NCI-H1436 treated with DMSO at 0.1 percent for 48 hours (cell line): ENCODE measurements around the gene TAF1B.

Source experiments
- DNase-seq: peaks from one replicate; lab custom pipeline; 2025; lab: John Stamatoyannopoulos, UW

TAF1B gene

GRCh38 chr2:9808334-9809063 lies 34.8 kb upstream of the TAF1B start:
- DNase-seq: no peak

DNA sequence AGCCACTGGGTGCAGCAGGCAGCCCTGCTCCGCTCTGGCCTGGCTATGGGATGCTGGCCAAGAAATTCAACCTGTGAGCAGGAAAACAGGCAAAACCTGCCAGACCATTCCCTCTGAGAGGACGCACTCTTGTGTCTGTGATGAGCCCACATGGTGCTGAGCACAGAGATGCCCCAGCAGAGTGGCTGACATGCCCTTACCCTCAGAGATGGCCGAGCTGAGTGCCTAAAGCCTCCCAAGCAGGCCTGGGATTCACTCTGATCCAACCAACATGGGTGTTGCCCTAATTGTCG lies 34.3 kb upstream of the TAF1B start:
- no peak for DNase-seq

DNA sequence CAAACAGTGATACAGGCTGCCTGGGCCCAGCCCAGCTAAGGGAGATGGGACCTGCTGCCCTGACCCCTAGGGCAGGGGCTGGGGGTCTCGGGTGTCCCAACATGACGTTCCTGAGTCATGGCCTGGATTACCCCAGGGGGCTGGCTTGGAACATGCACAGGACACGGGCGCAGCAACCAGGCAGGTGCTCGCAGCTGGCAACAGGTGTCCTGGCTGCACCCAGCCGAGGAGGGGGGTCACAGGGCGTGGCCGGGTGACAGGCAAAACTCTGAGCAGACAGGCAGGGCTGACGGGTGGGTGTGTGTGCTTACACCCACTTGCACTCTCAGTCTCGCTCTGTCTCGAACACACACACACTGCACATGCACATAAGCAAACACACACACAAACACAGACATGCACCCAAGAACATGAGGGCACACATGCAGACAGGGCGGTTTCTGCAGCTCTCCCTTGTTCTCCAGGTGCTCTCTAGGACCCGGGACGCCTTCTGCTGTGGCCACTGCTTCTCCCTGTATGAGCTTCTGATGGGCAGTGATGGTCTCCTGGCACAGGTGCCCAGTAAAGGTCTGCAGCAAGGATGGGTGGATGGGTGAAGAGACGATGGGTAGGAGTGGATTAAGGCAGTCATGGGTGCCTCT lies 33.7 kb upstream of the TAF1B start:
- DNase-seq: no peak

DNA sequence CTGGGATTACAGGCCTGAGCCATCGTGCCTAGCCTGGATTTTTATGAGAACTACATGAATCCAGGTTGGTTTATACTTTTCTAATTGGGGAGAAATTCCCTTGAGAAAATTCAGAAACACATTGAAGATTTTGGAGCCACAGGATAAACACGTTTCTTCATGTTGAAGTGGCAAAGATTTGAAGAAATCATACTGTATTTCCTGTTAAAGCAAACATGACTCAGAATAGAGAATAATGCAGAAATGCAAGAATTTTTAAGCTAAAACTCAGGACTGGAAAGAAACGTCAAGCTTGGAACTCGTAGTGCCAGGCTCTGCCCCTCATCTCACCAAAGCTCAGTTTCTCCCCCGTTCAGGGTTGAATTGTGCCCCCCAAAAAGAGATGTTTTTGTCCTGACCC lies 32.1 kb upstream of the TAF1B start:
- DNase-seq: no peak

GRCh38 chr2:9811679-9812511 lies 31.4 kb upstream of the TAF1B start:
- no peak for DNase-seq

- DNase-seq: no peak
These were observed 30.3 kb upstream of the TAF1B start for GRCh38 chr2:9812945-9813311.

DNA sequence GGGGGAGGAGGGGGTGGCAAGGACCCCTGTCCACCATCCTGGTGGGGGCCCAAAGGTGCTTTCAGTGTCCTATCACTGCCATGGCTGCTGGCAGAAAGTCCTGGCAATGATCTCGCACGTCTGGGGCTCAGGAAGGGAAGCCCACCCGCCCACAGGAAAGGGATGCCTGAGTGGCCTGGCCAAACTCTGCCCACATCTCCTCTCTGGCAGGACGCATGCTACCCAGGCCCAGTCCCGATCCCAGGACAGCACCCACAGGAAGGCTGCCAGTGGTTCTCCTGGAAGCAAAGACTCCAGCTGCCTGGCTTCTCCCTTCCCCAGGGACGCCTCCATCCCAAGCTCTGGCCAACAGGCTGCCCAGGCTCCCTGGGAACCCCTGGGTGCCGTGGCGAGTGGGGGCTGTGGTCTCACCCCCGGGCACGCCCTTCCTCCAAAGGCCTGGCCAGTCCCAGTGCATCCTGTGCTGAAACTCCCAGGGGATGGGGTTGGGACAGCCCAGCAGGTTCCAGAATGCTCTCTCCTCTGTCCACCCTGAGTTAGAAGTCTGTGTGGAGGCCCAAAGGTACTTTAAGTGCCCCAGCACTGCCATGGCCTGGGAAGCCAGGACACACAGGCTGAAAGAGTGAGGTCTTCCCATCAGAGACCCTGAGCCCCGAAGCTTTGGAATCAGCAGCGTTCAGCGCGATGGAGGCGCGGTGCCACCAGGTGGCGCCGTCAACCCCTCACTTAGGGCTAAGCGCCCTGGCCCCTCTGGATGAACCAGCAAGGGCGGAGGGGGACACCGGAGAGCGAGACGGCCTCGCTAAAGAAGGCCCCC lies 29.8 kb upstream of the TAF1B start:
- no peak for DNase-seq

DNA sequence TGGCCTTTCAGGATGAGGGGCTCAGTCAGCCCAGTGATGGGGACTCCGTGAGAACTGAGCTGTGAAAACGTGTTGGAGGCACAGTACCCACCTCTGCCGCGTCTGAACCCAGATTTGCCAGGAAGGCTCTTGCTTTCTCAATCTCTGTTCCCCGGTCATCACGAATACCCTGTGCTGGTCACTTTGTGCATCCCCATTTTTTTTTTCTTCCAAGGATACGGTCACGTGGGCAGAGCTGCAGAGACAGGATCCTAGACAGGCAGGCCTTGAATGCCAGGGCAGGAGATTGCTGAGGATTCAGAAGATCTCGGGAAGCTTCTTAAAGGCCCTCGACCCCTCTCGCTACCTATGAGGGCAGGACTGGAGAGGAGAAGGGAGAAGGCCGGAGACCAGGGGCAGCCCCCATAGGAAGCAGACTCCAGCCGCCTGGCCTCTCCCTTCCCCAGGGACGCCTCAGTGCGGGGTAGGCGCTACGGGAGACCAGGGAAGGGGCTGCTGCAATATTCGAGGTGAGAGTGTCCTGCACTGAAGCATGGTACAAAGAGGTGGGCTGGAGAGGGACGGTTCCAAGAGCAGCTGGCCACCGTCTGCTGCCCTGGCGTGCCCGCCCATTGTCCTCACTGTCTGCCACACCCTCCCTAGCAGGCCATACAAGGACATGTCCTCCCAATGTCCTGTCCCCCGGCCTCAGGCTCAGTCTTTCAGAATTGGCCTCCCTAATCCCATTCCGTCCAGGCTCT lies 29.0 kb upstream of the TAF1B start:
- DNase-seq: no peak

GRCh38 chr2:9815076-9815475 lies 28.2 kb upstream of the TAF1B start:
- DNase-seq: no peak

DNA sequence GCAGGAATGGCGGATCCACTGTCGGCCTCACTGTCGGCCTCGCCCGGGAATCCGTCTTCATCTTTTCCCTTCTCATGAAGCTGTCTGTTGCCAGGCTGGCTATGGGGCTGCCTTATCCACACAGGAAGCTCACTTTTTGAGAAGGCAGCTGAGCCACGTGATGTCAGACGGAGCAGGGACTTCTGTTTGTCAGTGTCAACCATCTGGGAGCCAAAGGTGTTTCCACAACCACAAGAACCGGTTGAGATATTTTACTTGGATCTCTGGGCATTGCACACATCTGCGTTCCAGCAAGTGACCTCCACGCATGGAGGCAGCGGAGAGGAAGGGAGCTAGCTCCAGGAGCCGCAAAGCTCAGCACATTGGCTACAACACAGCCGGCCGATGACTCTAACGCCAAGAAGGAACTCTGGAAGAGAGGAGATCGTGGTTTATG lies 27.4 kb upstream of the TAF1B start:
- DNase-seq: no peak

- no peak for DNase-seq
These were observed 25.2 kb upstream of the TAF1B start for GRCh38 chr2:9818097-9818496.

- DNase-seq: no peak
These were observed 23.7 kb upstream of the TAF1B start for GRCh38 chr2:9819551-9819950.

DNA sequence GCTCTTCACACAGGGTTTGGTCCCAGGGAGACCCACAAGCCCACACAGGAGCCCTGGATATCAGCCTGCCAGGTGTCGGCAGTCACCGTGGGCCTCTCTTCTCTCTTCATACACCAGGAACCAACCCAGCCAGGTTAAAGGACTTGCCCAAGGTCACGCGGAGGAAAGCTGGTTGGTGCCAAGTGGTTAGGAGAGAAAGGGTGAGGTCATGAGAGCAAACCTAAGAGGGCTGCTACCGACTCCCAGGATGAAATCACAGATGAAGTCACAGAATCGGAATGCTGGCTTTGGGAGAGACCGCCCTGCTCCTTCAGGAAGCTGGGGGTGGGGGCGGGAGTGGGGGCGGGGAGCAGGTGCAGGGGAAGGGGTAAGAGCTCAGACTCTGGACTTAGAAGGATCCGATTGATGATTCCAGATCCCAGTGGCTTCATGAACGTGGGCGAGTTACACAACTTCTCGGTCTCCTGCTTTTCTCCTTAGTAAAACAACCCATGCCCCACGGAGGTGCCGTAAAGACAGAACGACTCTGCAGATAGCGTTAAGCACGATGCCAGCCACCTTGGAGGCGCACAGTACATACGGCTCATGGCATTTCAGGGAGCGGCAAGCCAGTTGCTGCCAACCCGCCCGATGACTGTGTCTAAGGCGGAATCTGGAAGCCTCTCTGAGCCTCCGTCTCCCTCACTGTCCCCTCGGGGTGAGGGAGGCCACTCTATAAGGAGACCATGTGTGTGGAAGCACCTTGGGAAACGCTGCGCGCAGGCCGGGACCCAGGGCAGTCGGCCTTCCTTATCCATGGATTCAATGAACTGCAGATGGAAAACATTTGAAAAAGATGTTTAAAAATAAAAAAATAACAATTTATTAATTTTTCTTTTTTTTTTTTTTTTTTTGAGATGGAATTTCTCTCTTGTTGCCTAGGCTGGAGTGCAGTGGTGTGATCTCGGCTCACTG lies 23.0 kb upstream of the TAF1B start:
- DNase-seq: no peak

GRCh38 chr2:9821805-9822445 lies 21.3 kb upstream of the TAF1B start:
- DNase-seq: no peak

DNA sequence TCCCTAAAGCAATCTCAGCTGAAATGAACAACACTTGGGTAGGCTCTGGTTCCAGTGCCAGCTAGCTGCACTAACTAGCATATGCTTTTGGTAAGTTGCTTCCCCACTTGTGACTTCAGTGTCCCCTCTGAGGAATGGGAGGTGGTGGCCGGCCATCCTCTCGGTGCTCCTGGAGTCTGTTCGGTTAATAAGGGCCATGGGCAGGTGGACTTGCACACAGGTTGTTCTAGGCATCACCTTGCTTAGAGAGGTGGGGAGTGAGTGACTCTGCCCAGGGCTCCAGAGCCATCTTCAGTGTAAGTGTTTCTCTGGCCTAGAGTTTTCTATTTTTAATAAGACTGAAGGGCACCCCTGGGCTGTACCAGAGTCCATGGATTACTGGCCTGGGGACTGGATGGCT lies 18.8 kb upstream of the TAF1B start:
- DNase-seq: no peak

DNA sequence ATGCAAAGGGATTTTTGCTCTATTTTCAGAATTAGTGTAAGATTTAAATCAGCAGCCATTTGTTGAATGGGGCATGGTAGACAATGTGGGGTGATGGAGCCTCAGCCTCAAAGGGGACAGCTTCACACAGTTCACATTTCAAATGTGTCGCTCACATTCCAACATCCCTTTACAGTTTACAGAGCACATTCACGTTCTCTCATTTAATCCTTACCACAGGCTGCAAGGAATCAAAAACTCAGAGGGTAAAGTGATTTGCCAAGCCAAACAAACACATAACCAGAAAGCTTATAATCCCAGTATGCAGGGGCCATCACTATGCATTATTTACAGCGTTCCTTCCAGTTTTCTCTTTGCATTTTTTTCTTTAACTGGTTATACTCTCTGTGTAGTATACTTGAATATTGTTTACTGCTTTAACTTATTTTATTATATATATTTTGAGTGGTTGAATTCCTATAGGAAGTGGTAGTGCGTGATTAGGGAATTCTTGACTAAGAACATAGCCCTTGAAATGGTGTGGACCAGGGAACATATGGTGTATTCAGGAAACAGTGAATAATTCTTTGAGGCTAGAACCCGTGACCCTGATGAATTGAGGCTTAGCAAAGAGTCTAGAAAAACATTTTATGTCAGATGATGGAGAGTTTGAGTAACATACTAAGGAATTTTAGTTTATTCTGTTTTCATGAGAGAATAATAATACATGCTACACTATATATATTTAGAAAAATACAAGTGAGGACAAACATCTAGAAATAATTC lies 18.1 kb upstream of the TAF1B start:
- DNase-seq: no peak

DNA sequence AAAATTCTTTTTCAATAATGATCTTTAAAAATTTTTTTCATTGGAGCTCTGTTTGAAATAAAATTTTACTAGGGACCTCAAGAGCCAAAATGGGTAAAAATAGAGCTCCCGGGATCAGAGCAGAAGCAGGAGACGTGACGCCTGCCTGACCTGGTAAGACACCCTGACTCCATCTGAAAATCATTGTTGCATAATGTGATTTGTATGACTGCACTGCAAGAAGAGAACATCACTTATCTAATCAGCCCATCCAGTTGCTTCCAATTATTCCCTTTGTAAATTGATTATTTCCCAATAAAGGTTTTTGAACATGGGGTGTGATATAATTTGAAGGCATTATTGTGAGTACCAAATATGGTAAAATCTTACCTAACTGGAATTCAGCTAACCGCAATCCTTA lies 17.1 kb upstream of the TAF1B start:
- no peak for DNase-seq

GRCh38 chr2:9830685-9831410 lies 12.4 kb upstream of the TAF1B start:
- no peak for DNase-seq

DNA sequence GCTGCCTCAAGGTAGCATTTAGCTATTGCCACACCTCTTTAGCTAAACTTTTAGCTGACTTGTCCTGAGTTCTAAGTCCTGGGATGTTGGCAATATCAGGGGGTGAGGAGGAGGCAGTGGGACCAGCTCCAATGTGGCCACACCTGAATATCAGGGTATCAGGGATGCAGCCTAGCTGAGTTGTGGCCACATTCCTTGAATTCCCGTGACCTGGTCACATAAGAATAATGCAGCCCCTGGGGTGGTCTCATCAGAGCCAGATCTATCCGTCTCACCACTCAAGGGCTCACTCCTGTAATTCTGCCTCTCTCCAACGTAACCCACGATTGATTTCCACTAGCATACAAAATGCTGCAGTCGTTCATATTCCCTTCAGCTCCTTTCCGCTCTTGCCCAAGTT lies 11.6 kb upstream of the TAF1B start:
- no peak for DNase-seq
